ENCODE results near the gene CCDC174. TPM values are rescaled to one million over a fixed set of nuclear protein-coding genes. Genes with fewer than 3 reads are reported as not detected.

Gene CCDC174
- total and polyA plus RNA-seq, 10 of the 15 experiments (the other 5 are each of a cell fraction or from before 2014, with no cell fraction given), result 11.6 to 31.3 (median 19.1) TPM

- TF ChIP-seq BCL11A (IDR thresholded peaks at IDR 0.05; ENCODE audit: low read depth, low read length) (peak; percentile 77; the same call in 1 of the 2 replicates), IRF5 (IDR thresholded peaks at IDR 0.05; ENCODE audit: borderline replicate concordance) (no peak), YY1 (IDR thresholded peaks at IDR 0.05; ENCODE audit: low read depth, low read length) (no peak; the same call in 1 of the 2 replicates), EGR1 (IDR thresholded peaks at IDR 0.05; ENCODE audit: borderline replicate concordance in 1 of 2, low read depth in 2 of 2, low read length in 2 of 2) (no peak), SUPT20H (IDR thresholded peaks at IDR 0.05; ENCODE audit: borderline replicate concordance, control insufficient read depth, low read depth, low read length) (no peak), CBX3 (IDR thresholded peaks at IDR 0.05; ENCODE audit: borderline replicate concordance, low read depth) (no peak), SIX5 (IDR thresholded peaks at IDR 0.05; ENCODE audit: low read depth, low read length, severe bottlenecking) (no peak), IKZF2 (IDR thresholded peaks at IDR 0.05) (peak; percentile 31 to 55; a peak in 3 of 4 replicates), ZNF592 (IDR thresholded peaks at IDR 0.05) (no peak), MLLT1 (IDR thresholded peaks at IDR 0.05) (peak; percentile 29; the same call in 1 of the 2 replicates), NFXL1 (IDR thresholded peaks at IDR 0.05; ENCODE audit: borderline replicate concordance) (no peak), MAX (IDR thresholded peaks at IDR 0.05; ENCODE audit: low read depth, low read length) (no peak), RELA (IDR thresholded peaks at IDR 0.05; ENCODE audit: borderline replicate concordance, partially characterized antibody) (no peak), SMAD5 (IDR thresholded peaks at IDR 0.05; ENCODE audit: low read depth) (no peak), PRDM15 (CRISPR knock-in tag; IDR thresholded peaks at IDR 0.05) (no peak), MTA3 (IDR thresholded peaks at IDR 0.05; ENCODE audit: borderline replicate concordance, low read length) (no peak), POU2F2 (IDR thresholded peaks at IDR 0.05; ENCODE audit: borderline replicate concordance, low read depth, low read length) (peak; percentile 67; the same call in 1 of the 3 replicates), RUNX3 (IDR thresholded peaks at IDR 0.05; ENCODE audit: low read length) (peak; percentile 91), FOXK2 (IDR thresholded peaks at IDR 0.05) (no peak)
These were observed 37.9 kb downstream of the CCDC174 start (continued) for GRCh38 chr3:14689247-14689980.
